Measurements from ENCODE around the gene RAB11FIP3.
"Not testable (repeated sequence)": the region's sequence is repeated elsewhere in the genome, so short reads cannot be mapped to it uniquely, and the experiment has no call there.

Gene RAB11FIP3

GRCh38 chr16:483341-484075 lies 58.1 kb downstream of the RAB11FIP3 start:
- ATAC-seq (replicated peaks; ENCODE audit: extremely low read depth, poor library complexity, severe bottlenecking) (no peak), DNase-seq (ENCODE audit: low spot score in 2 of 2) (no peak)
- no peak overlapping the region for H3K4me3 Mint-ChIP-seq
- H3K27ac Mint-ChIP-seq (ENCODE audit: low read depth) = no peak overlapping the region
- no peaks in the 10 kb centered on the region for H3K9me3 Mint-ChIP-seq
- no peaks in the 10 kb centered on the region for H3K4me1 Mint-ChIP-seq
- peaks cover 2% of the 10 kb centered on the region for H3K36me3 Mint-ChIP-seq (ENCODE audit: insufficient read depth)
- H3K27me3 Mint-ChIP-seq = no peaks in the 10 kb centered on the region

GRCh38 chr16:489606-490005 lies 64.2 kb downstream of the RAB11FIP3 start:
- H3K36me3 Mint-ChIP-seq (ENCODE audit: insufficient read depth) = peaks cover 4% of the 10 kb centered on the region
- H3K9me3 Mint-ChIP-seq = no peaks in the 10 kb centered on the region
- H3K27me3 Mint-ChIP-seq = no peaks in the 10 kb centered on the region
- no peaks in the 10 kb centered on the region for H3K4me1 Mint-ChIP-seq
- DNase-seq (ENCODE audit: low spot score in 2 of 2) (no peak), ATAC-seq (replicated peaks; ENCODE audit: extremely low read depth, poor library complexity, severe bottlenecking) (no peak)
- no peak overlapping the region for H3K27ac Mint-ChIP-seq (ENCODE audit: low read depth)
- H3K4me3 Mint-ChIP-seq = no peak overlapping the region

DNA sequence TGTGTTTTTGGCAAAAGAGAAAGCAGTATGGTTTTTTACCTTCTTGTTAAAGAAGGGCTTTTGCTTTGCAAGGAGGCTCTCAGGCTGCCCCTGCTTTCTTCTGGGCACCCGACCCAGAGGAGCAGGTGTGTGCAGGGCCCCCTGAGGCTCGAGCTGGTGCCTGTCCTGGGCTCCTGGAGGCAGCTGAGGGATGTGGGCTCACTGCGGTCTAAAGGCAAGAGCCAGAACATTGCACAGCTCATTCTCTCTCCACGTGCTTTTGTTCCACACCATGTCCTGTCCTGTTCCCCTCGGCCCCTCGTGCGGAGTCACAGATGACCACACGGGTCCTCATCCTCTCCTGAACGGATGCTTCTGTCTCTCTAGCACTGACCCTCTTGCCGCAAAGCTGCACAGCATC lies 65.3 kb downstream of the RAB11FIP3 start:
- Mint-ChIP-seq H3K36me3 (ENCODE audit: insufficient read depth) (peaks cover 4% of the 10 kb centered on the region), H3K9me3 (no peaks in the 10 kb centered on the region), H3K27me3 (no peaks in the 10 kb centered on the region), H3K4me1 (peaks cover 7% of the 10 kb centered on the region), H3K27ac (ENCODE audit: low read depth) (no peak overlapping the region), H3K4me3 (no peak overlapping the region)
- ATAC-seq (replicated peaks; ENCODE audit: extremely low read depth, poor library complexity, severe bottlenecking) (no peak), DNase-seq (ENCODE audit: low spot score in 2 of 2) (no peak)

DNA sequence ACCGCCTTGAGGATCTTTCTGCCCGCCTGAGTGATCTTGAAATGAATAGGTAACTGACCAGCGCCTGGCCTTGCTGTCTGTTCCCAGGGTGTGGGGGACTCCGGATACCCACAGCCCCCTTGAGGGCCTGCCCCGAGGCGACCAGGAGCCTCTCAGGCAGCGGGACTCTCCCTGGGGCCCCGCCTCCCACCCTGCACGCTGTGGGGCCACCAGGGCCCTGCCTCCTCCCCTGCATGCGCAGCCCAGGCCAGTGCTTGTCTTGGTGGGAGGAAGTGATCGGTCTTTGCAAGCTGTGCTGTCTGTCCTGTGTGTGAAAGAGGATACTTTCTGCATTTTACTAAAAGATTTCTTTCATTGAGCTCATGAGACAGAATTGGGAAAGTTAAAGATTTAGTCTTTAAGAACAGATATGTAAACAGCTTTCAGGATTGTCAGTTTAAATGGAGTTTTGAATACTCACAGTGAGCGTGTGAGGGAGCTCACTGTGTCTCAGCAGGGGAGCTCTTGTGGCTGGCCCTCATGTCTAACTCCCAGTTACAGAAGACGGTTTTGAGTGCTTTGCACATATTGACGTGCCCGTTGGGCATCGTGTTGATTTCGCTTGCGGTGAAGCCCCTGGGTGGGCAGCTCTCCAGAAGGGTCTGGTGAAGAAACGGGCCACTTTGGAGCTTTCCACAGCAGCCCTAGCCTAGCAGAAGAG lies 65.9 kb downstream of the RAB11FIP3 start:
- no peak for ATAC-seq (replicated peaks; ENCODE audit: extremely low read depth, poor library complexity, severe bottlenecking)
- Mint-ChIP-seq H3K4me3 (no peak overlapping the region), H3K9me3 (no peaks in the 10 kb centered on the region), H3K4me1 (peaks cover 7% of the 10 kb centered on the region), H3K36me3 (ENCODE audit: insufficient read depth) (peaks cover 4% of the 10 kb centered on the region), H3K27ac (ENCODE audit: low read depth) (no peak overlapping the region), H3K27me3 (no peaks in the 10 kb centered on the region)
- no peak for DNase-seq (ENCODE audit: low spot score in 2 of 2)

DNA sequence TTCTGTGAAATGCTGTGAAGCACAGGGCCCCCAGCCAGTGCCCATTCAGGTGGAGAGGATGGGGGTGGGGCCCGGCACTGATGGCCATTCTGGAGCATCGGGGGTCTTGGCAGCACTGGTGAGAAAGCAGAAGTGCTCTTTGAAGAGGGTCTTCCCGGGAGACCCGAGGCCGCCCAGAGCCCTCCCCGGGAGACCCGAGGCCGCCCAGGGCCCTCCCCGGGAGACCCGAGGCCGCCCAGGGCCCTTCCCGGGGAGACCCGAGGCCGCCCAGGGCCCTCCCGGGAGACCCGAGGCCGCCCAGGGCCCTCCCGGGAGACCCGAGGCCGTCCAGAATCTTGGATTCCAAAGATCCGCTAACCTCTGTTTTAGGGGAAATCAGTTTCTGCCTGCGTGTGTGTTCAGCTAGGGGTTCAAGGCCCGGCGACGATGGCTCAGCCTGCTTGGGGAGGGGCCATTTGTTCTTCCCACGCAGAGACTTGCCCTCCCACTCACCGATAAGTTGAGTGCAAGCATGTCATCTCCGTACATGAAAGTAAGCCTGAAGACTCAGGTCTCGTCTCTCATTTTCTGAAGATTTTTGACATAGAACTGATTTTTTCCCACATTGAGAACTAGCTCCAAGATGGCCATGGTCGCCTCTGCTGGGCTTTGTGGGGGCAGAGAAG lies 66.9 kb downstream of the RAB11FIP3 start:
- no peak for DNase-seq (ENCODE audit: low spot score in 2 of 2)
- H3K4me3 Mint-ChIP-seq = no peak overlapping the region
- no peak overlapping the region for H3K27ac Mint-ChIP-seq (ENCODE audit: low read depth)
- no peaks in the 10 kb centered on the region for H3K9me3 Mint-ChIP-seq
- peaks cover 7% of the 10 kb centered on the region for H3K4me1 Mint-ChIP-seq
- no peaks in the 10 kb centered on the region for H3K27me3 Mint-ChIP-seq
- peaks cover 2% of the 10 kb centered on the region for H3K36me3 Mint-ChIP-seq (ENCODE audit: insufficient read depth)
- ATAC-seq (replicated peaks; ENCODE audit: extremely low read depth, poor library complexity, severe bottlenecking) = no peak

- H3K27me3 Mint-ChIP-seq; ATAC-seq (replicated peaks; ENCODE audit: extremely low read depth, poor library complexity, severe bottlenecking); H3K4me1 Mint-ChIP-seq; DNase-seq (ENCODE audit: low spot score in 2 of 2); H3K9me3 Mint-ChIP-seq; H3K4me3 Mint-ChIP-seq; H3K36me3 Mint-ChIP-seq (ENCODE audit: insufficient read depth): not testable (repeated sequence)
- H3K27ac Mint-ChIP-seq (ENCODE audit: low read depth) = peak overlapping the region; percentile 61
Measured at GRCh38 chr16:494676-495075, 69.2 kb downstream of the RAB11FIP3 start.

DNA sequence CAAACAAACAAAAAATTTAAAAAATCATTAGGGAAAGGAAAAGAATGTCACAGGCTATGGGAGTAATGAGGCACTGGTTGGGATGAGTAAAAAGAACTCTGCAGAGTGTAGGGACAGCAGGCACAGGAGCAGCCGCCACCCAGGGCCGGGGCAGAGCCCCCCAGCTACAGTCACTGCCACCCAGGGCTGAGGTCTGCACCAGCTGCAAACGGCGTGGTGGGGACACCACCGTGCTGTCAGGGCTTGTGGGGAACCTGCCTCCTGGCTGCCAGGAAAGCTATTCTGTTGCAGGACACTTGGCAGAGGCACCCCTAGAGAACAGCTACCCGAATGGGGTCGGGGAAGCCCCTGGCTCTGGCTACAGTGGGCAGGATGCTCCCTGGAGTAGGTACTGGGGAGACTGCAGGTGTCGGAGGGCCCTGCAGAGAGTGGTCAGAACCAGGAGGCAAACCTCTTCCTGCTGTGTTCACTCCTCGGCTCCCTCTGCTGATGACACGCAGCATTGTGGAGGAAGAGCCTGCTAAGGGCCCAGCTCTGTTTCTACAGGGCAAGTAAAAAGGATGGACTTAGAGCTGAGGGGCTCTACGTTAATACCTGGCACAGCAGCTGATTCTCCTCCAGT lies 69.8 kb downstream of the RAB11FIP3 start:
- no peak for ATAC-seq (replicated peaks; ENCODE audit: extremely low read depth, poor library complexity, severe bottlenecking)
- no peak for DNase-seq (ENCODE audit: low spot score in 2 of 2)
- no peaks in the 10 kb centered on the region for H3K36me3 Mint-ChIP-seq (ENCODE audit: insufficient read depth)

DNA sequence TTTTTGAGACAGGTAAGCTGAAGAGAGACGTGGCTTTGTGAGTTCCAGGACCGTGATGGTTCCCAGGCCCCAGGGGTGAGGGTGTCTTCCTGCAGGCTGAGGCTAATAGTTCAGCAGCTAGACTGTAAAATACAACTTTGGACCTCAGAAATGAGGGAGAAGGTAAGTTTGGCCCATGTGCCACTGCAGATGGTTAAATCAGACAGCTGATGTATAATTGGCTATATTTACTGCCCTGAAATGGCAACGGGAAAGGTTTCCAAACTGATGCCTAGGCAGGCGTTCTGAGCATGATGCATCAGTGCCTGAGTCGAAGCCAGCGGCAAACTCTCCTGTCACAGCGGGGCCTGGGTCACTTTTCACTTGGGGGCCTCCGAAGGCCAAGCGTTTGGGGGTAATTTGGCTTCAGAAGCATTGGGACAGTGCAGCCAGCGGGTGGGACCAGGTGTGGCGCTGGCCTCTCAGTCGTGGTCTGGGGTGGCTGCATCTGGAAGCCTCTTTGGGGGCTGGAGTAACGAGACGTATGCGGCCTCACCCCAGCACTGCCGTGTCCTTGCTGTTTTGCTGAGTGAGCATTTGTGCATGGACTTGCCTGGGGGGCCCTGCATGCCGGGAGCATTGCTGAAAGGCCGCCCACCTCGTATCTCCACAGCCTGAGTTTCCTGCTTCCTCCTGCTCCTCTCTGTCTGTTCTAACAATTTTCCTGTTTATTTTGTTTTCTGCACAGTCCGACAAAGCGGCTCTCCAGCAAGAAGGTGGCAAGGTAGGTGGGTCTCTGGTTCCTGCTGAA lies 70.8 kb downstream of the RAB11FIP3 start:
- no peak overlapping the region for H3K4me3 Mint-ChIP-seq
- H3K9me3 Mint-ChIP-seq = no peaks in the 10 kb centered on the region
- H3K4me1 Mint-ChIP-seq = peaks cover 7% of the 10 kb centered on the region
- no peak for ATAC-seq (replicated peaks; ENCODE audit: extremely low read depth, poor library complexity, severe bottlenecking)
- no peaks in the 10 kb centered on the region for H3K36me3 Mint-ChIP-seq (ENCODE audit: insufficient read depth)
- H3K27me3 Mint-ChIP-seq = no peaks in the 10 kb centered on the region
- no peak overlapping the region for H3K27ac Mint-ChIP-seq (ENCODE audit: low read depth)
- no peak for DNase-seq (ENCODE audit: low spot score in 2 of 2)

More for the DNA sequence above, 69.8 kb downstream of the RAB11FIP3 start:
- Mint-ChIP-seq H3K9me3 (no peaks in the 10 kb centered on the region), H3K4me3 (no peak overlapping the region), H3K27me3 (no peaks in the 10 kb centered on the region), H3K4me1 (peaks cover 7% of the 10 kb centered on the region), H3K27ac (ENCODE audit: low read depth) (peak overlapping the region; percentile 61)

- DNase-seq (ENCODE audit: low spot score in 2 of 2) = no peak
- Mint-ChIP-seq H3K4me1 (peaks cover 7% of the 10 kb centered on the region), H3K27ac (ENCODE audit: low read depth) (no peak overlapping the region), H3K9me3 (no peaks in the 10 kb centered on the region), H3K4me3 (no peak overlapping the region), H3K27me3 (no peaks in the 10 kb centered on the region), H3K36me3 (ENCODE audit: insufficient read depth) (no peaks in the 10 kb centered on the region)
- no peak for ATAC-seq (replicated peaks; ENCODE audit: extremely low read depth, poor library complexity, severe bottlenecking)
Measured at GRCh38 chr16:497258-497657, 71.8 kb downstream of the RAB11FIP3 start.

DNA sequence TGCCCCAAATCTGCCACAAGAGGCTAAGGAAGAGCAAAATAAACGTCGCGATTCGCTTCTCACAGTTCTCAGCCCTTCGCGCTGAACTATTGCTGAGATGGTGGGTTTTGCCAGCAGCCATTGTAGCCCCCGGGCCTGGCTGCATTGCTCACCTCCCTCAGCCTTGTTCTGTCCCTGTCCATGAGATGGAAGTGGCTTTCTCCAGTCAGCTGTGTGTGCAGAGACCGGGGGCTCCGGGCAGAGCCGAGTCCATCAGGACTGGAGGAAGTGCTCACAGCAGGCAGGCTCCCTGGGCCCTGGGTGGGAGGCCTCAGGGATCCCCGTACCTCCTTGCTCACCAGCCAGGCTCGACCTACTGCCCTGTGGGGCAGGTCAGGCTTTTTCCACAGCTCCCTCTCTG lies 74.5 kb downstream of the RAB11FIP3 start:
- Mint-ChIP-seq H3K4me3 (no peak overlapping the region), H3K36me3 (ENCODE audit: insufficient read depth) (no peaks in the 10 kb centered on the region), H3K4me1 (peaks cover 4% of the 10 kb centered on the region), H3K27me3 (no peaks in the 10 kb centered on the region), H3K9me3 (no peaks in the 10 kb centered on the region), H3K27ac (ENCODE audit: low read depth) (no peak overlapping the region)
- ATAC-seq (replicated peaks; ENCODE audit: extremely low read depth, poor library complexity, severe bottlenecking) (no peak), DNase-seq (ENCODE audit: low spot score in 2 of 2) (no peak)

- peak overlapping the region; percentile 19 for H3K27ac Mint-ChIP-seq (ENCODE audit: low read depth)
Measured at GRCh38 chr16:500709-501108, 75.3 kb downstream of the RAB11FIP3 start.

More at GRCh38 chr16:500709-501108, 75.3 kb downstream of the RAB11FIP3 start:
- H3K36me3 Mint-ChIP-seq (ENCODE audit: insufficient read depth) = no peaks in the 10 kb centered on the region
- DNase-seq (ENCODE audit: low spot score in 2 of 2) = no peak
- no peaks in the 10 kb centered on the region for H3K9me3 Mint-ChIP-seq
- no peaks in the 10 kb centered on the region for H3K4me1 Mint-ChIP-seq
- no peaks in the 10 kb centered on the region for H3K27me3 Mint-ChIP-seq
- ATAC-seq (replicated peaks; ENCODE audit: extremely low read depth, poor library complexity, severe bottlenecking) = no peak
- H3K4me3 Mint-ChIP-seq = no peak overlapping the region
